ENCODE results near the gene PCDHB5.
"Not testable (repeated sequence)": the region's sequence is repeated elsewhere in the genome, so short reads cannot be mapped to it uniquely, and the experiment has no call there.

PCDHB5 gene

DNA sequence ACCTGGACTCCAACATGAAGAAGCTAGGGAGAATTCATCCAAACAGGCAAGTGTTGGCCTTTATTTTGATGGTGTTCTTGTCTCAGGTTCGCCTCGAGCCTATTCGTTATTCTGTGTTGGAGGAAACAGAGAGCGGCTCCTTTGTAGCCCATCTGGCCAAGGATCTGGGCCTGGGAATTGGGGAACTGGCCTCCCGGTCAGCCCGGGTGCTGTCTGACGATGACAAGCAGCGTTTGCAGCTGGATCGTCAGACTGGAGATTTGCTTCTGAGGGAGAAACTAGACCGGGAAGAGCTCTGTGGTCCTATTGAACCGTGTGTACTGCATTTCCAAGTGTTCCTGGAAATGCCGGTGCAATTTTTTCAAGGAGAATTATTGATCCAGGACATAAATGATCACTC is 13.0 kb upstream of the PCDHB5 start:
- Histone ChIP-seq H3K4me1 (ENCODE audit: control insufficient read depth, insufficient read depth, low read length) (no peaks in the 10 kb centered on the region), H3K27ac (ENCODE audit: extremely low read depth, low read depth, low read length) (no peak overlapping the region), H3K4me3 (ENCODE audit: low read depth, low read length) (no peak overlapping the region), H3K9me3 (ENCODE audit: control insufficient read depth, insufficient read depth, low read depth, low read length) (no peaks in the 10 kb centered on the region), H3K36me3 (ENCODE audit: control insufficient read depth in 2 of 2, insufficient read depth in 1 of 2, low read length in 2 of 2) (no peaks in the 10 kb centered on the region)
- TF ChIP-seq SCRT2 (tag by site-specific recombination; IDR thresholded peaks at IDR 0.05) = no peak
- TF ChIP-seq ZNF623 (tag by site-specific recombination; IDR thresholded peaks at IDR 0.05) = no peak
- no peak for TF ChIP-seq ZFP37 (tag by site-specific recombination; IDR thresholded peaks at IDR 0.05)
- no peak for TF ChIP-seq KLF16 (tag by site-specific recombination; IDR thresholded peaks at IDR 0.05)
- TF ChIP-seq ZBTB21 (tag by site-specific recombination; IDR thresholded peaks at IDR 0.05) = no peak
- TF ChIP-seq, protein P1, sequence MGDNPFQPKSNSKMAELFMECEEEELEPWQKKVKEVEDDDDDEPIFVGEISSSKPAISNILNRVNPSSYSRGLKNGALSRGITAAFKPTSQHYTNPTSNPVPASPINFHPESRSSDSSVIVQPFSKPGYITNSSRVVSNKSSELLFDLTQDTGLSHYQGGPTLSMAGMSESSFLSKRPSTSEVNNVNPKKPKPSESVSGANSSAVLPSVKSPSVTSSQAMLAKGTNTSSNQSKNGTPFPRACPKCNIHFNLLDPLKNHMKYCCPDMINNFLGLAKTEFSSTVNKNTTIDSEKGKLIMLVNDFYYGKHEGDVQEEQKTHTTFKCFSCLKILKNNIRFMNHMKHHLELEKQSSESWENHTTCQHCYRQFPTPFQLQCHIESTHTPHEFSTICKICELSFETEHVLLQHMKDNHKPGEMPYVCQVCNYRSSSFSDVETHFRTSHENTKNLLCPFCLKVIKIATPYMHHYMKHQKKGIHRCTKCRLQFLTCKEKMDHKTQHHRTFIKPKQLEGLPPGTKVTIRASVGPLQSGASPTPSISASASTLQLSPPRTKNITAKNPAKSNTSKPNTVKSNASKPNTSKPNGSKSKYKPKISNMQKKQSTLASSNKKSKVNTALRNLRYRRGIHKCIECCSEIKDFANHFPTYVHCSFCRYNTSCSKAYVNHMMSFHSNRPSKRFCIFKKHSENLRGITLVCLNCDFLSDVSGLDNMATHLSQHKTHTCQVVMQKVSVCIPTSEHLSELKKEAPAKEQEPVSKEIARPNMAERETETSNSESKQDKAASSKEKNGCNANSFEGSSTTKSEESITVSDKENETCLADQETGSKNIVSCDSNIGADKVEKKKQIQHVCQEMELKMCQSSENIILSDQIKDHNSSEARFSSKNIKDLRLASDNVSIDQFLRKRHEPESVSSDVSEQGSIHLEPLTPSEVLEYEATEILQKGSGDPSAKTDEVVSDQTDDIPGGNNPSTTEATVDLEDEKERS (tag by site-specific recombination; IDR thresholded peaks at IDR 0.05) = no peak
- no peak for TF ChIP-seq ZNF211 (tag by site-specific recombination; IDR thresholded peaks at IDR 0.05; ENCODE audit: low read depth)
- no peak for TF ChIP-seq TRIM28 (IDR thresholded peaks at IDR 0.05; ENCODE audit: borderline replicate concordance, low read length)
- ChIA-PET POLR2A (no interaction called here), CTCF (interaction anchor here (0.6 to 0.8 kb wide), 3 partner anchors 28 to 227 kb away, joined by 3 to 6 read pairs (median 3); partner anchors contain the start of gene PCDHB6)

DNA sequence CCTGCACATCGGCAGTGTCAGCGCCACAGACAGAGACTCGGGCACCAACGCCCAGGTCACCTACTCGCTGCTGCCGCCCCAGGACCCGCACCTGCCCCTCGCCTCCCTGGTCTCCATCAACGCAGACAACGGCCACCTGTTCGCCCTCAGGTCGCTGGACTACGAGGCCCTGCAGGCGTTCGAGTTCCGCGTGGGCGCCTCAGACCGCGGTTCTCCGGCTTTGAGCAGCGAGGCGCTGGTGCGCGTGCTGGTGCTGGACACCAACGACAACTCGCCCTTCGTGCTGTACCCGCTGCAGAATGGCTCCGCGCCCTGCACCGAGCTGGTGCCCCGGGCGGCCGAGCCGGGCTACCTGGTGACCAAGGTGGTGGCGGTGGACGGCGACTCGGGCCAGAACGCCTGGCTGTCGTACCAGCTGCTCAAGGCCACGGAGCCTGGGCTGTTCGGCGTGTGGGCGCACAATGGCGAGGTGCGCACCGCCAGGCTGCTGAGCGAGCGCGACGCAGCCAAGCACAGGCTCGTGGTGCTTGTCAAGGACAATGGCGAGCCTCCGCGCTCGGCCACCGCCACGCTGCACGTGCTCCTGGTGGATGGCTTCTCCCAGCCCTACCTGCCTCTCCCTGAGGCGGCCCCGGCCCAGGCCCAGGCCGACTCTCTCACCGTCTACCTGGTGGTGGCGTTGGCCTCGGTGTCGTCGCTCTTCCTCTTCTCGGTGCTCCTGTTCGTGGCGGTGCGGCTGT is 11.4 kb upstream of the PCDHB5 start:
- CTCF ChIA-PET; H3K36me3 ChIP-seq (ENCODE audit: control insufficient read depth in 2 of 2, insufficient read depth in 1 of 2, low read length in 2 of 2); POLR2A ChIA-PET: not testable (repeated sequence)

DNA sequence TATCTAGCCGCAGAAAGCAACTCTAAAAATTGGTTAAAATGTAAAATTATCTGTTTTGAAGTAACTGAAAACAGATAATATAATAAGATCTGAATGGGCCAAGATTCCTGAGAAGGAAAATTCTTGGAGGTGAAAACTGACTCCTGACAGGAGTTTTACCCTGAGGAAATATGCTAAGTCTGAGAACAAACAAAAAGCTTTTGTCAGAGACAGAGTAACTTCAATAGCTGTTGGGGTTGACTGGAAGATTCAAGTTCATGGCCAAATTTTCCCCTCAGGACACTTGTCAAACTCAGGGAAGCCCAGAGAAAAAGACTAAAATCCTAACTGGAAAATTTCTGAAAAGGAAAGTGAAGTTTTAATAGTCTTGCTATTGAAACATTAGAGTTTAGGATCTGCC is 7.7 kb upstream of the PCDHB5 start:
- no peaks in the 10 kb centered on the region for H3K9me3 ChIP-seq (ENCODE audit: control insufficient read depth, insufficient read depth, low read depth, low read length)
- CTCF ChIA-PET = no interaction called here
- no peaks in the 10 kb centered on the region for H3K4me1 ChIP-seq (ENCODE audit: control insufficient read depth, insufficient read depth, low read length)
- no peak overlapping the region for H3K4me3 ChIP-seq (ENCODE audit: low read depth, low read length)
- TF ChIP-seq ZNF521 (tag by site-specific recombination; IDR thresholded peaks at IDR 0.05) = no peak
- TF ChIP-seq, protein P2, sequence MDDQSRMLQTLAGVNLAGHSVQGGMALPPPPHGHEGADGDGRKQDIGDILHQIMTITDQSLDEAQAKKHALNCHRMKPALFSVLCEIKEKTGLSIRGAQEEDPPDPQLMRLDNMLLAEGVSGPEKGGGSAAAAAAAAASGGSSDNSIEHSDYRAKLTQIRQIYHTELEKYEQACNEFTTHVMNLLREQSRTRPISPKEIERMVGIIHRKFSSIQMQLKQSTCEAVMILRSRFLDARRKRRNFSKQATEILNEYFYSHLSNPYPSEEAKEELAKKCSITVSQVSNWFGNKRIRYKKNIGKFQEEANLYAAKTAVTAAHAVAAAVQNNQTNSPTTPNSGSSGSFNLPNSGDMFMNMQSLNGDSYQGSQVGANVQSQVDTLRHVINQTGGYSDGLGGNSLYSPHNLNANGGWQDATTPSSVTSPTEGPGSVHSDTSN (CRISPR knock-in tag; IDR thresholded peaks at IDR 0.05) = no peak
- TF ChIP-seq ZNF555 (tag by site-specific recombination; conservative IDR thresholded peaks at IDR 0.05) = no peak
- TF ChIP-seq ZNF239 (tag by site-specific recombination; IDR thresholded peaks at IDR 0.05) = no peak
- TF ChIP-seq, protein P3, sequence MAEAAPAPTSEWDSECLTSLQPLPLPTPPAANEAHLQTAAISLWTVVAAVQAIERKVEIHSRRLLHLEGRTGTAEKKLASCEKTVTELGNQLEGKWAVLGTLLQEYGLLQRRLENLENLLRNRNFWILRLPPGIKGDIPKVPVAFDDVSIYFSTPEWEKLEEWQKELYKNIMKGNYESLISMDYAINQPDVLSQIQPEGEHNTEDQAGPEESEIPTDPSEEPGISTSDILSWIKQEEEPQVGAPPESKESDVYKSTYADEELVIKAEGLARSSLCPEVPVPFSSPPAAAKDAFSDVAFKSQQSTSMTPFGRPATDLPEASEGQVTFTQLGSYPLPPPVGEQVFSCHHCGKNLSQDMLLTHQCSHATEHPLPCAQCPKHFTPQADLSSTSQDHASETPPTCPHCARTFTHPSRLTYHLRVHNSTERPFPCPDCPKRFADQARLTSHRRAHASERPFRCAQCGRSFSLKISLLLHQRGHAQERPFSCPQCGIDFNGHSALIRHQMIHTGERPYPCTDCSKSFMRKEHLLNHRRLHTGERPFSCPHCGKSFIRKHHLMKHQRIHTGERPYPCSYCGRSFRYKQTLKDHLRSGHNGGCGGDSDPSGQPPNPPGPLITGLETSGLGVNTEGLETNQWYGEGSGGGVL (tag by site-specific recombination; IDR thresholded peaks at IDR 0.05) = no peak
- TF ChIP-seq, protein P4, sequence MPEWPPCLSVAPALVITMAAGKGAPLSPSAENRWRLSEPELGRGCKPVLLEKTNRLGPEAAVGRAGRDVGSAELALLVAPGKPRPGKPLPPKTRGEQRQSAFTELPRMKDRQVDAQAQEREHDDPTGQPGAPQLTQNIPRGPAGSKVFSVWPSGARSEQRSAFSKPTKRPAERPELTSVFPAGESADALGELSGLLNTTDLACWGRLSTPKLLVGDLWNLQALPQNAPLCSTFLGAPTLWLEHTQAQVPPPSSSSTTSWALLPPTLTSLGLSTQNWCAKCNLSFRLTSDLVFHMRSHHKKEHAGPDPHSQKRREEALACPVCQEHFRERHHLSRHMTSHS (tag by site-specific recombination; IDR thresholded peaks at IDR 0.05) = no peak
- TF ChIP-seq ZNF426 (tag by site-specific recombination; IDR thresholded peaks at IDR 0.05) = no peak
- TF ChIP-seq MYNN (tag by site-specific recombination; IDR thresholded peaks at IDR 0.05; ENCODE audit: borderline replicate concordance) = no peak
- TF ChIP-seq ZNF404 (tag by site-specific recombination; IDR thresholded peaks at IDR 0.05) = no peak
- TF ChIP-seq ZNF664 (tag by site-specific recombination; IDR thresholded peaks at IDR 0.05) = no peak
- no peak for TF ChIP-seq SP2 (tag by site-specific recombination; IDR thresholded peaks at IDR 0.05)
- TF ChIP-seq TCF7L2 (IDR thresholded peaks at IDR 0.05; ENCODE audit: borderline replicate concordance, low read depth, low read length) = no peak
- TF ChIP-seq ZNF776 (tag by site-specific recombination; IDR thresholded peaks at IDR 0.05; ENCODE audit: borderline replicate concordance) = no peak
- POLR2A ChIA-PET = no interaction called here
- no peaks in the 10 kb centered on the region for H3K36me3 ChIP-seq (ENCODE audit: control insufficient read depth in 2 of 2, insufficient read depth in 1 of 2, low read length in 2 of 2)
- H3K27ac ChIP-seq (ENCODE audit: extremely low read depth, low read depth, low read length) = no peak overlapping the region

More for the DNA sequence above, 11.4 kb upstream of the PCDHB5 start:
- H3K4me1 ChIP-seq (ENCODE audit: control insufficient read depth, insufficient read depth, low read length); H3K4me3 ChIP-seq (ENCODE audit: low read depth, low read length); H3K9me3 ChIP-seq (ENCODE audit: control insufficient read depth, insufficient read depth, low read depth, low read length); H3K27ac ChIP-seq (ENCODE audit: extremely low read depth, low read depth, low read length): not testable (repeated sequence)

Measured in HEK293 (cell line).